HG03439 (cell line): Measurements from ENCODE around the gene FSTL4.

Experiments used
- ATAC-seq: cut with Tn5 transposase; IDR thresholded peaks from one replicate; pipeline ENCODE4 v1.9.1; 2021; ENCODE audit warnings: mild to moderate bottlenecking, moderate library complexity; ENCODE audit not compliant: unreplicated experiment

The FSTL4 gene

GRCh38 chr5:133251296-133252132, 360.8 kb downstream of the FSTL4 start:
- ATAC-seq = no peak

DNA sequence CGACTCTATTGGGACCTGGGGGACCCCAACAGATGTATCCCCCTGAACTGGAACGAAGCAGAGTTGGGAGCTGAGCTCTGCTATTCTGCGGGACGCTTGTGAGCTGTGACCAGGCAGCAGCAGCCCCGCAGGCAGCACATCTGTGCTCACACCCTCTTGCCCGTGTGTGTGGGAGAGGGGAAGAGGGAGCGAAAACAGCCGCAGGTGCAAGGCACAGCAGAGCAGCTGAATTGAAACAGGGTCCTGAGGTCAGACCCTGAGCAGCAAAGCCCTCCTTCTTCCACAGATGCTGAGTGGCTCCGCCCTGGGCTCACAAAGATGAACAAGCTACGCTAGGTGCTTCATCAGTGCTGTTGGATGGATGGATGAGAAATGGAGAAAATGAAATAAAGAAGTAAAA, 361.8 kb downstream of the FSTL4 start:
- no peak for ATAC-seq

DNA sequence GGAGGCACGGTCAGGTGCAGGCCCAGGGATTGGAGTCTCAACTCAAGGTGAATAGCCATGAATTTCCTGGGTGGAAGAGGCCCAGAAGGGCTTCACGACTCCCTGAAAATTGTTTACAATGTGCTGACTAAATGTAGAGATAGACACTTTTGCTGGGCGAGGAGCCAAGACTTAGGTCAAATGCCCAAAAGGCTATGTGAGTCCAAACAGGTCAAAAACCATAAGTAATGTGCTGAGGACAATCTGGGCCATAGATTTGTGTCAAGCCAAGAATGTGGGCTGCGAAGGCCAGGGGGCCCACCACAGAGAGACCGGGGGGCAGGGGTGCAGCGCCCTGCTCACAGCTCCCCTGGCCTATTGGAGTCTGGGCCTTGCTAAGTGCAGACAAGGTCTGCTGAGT, 362.7 kb downstream of the FSTL4 start:
- no peak for ATAC-seq

DNA sequence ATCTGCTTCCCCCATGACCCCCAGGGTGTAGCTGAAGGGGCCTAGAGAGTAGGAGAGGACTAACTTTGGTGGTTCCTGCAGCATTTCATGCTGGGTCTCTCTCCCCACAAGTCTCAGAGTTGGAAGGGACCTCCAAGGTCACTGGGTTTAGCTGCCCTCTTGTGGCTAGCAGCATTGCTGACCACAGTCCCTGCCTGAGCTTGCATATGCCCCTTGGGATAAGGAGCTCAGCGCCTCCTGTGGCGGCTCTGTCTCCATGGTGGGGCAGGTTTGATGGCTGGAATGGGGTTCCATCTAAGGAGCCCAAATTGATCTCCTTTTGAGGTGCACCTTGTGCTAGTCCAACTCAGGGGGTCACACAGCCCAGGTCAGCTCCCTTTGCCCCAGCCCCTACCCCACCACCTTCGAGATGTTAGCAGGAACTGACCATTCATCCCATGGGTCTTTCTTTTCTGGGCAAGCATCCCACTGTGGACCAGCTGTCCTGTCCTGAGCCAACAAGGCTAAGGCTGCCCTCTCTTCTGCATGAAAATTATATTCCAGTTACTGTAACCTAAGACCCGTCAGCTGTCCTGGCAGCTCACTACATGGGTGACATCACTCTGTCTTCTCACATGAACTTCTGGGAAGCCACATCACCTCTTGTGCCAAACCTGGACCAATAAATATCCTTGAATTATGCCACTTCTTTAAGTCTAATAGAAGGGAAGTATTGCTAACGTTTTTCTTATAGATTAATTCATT, 364.3 kb downstream of the FSTL4 start:
- ATAC-seq = no peak

DNA sequence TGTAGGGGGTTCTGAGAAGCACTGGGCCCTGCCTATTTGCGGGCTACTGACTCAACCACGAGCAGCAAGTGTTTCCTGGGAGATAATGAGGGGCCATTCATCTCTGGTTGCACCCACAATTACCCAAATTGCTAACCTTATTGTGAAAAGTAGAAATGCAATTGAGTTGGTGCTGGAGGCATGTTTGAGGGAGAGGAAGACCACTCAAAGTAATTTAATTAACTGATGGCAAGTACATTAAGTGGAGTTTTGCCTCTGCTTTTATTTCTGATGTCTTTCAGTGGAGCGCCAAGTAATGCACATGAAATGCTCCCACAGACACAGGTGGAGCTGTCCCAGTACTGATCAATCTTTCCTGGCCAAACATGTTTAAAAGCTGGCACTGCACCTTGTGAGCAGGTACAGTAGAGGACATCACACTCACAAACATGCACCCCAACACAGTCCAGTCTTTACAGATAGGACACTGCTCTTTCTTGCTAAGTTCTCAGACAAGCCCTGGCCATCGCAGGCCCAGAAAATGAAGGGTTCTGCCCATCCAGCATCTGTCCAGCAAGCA, 365.1 kb downstream of the FSTL4 start:
- ATAC-seq = no peak

DNA sequence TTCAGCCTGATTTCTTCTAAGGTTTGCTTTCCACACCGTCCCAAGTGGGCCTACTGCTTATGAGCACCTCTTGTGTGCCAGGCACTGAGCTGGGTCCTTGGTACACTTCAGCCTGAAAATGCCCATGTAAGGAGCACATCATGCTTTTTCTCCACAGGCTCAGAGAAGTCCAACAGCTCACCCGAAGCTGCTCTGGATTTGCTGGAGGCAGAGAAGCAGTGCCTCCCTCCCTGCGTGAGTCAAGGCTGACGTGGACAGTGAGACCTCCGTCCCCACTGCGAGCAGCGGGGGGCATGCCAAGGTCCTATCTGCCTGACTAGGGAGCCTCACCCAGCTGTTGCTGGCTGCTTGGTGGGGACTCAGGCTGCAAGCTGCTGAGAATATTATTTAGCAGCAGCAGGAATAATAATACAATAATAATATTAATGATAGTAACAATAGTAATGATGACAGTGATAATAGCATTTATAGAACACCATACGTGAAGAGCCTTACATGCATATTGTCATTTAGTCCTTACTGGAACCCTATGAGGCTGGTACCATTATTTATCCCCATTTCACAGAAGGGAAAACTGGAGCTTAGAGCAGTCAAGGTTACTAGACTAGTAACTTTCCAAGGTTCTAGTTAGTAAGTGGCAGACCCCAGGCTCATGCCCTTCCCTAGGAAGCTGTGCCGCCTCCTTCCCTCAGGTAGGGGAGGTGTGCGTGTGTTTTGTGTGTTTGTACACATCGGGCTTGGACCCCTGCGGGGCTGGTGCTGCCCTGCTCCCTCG, 365.8 kb downstream of the FSTL4 start:
- ATAC-seq = no peak

- no peak for ATAC-seq
Observed at GRCh38 chr5:133246053-133246370, 366.3 kb downstream of the FSTL4 start.

DNA sequence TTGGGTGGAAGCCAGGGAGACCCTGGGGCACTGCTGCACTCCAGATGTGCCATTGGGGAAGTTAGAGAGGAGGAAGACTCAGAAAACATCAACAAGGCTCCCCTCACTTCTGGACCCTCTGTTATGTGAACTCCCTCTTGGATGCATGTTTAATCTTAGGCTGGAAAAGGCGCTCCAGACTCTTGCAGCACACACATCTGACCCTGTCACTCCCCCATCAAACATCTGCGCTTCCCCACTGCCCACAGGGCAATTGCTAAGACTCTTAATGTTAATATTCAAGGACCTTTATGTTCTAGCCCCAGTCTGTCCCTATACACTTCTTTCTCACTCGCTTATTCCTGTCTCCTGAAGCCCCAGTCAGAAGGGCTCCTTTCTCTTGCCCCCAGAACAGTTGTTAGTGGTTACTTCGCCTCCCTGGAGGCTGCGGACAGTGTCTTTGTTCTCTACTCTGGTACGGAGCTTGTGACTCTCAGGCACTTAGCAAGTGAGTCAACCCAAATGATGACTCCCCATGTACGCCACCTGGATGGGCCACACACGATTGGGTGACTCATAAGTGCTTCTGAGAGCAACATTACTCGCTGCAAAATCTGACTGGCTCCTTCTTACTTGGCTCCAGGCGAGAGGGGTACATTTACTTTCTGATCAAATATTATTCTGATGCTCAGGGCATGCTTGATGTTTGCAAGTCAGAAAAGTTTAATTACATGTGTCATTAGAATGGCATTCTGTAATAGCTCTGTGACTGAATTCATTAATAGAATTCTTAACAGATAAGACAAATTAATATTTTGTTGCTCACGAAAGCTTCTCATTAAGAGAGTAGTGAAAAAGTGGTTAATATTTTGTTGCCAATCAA, 366.9 kb downstream of the FSTL4 start:
- ATAC-seq = no peak

GRCh38 chr5:133244242-133244641, 368.1 kb downstream of the FSTL4 start:
- ATAC-seq = no peak

GRCh38 chr5:133243196-133243595, 369.1 kb downstream of the FSTL4 start:
- no peak for ATAC-seq

DNA sequence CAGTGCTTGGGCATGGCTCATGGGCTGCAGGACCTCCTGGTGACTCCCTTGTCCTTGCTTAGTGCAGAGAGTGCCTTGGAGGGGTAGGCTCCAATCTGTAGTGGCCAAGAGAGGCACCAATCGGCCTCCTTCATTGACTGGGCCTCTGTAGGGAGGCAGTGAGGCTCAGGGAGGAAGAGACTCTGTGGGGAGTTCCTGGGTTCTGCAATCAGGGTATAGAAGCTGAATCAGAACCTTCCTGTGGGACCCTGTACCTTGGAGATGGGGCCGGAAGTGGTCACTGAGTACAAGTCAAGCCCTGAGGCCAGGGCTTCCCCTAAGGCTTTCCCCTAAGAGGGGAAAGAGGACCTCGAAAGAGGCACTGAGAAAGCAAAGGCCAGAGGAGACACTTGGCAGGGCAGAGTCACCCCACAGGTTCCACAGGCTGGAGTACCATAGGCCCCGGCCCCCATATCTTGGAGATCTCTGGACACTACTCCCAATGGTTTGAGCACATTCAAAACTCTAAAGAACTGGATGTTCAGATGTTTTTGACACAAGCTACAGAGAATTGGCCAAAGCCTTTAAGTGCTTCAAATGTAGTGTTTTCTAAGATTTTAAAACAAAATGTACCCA, 370.0 kb downstream of the FSTL4 start:
- ATAC-seq = no peak

GRCh38 chr5:133241179-133242092, 370.9 kb downstream of the FSTL4 start:
- ATAC-seq = no peak

- ATAC-seq = peak; percentile 63
Observed at GRCh38 chr5:133240425-133241091, 371.8 kb downstream of the FSTL4 start.

DNA sequence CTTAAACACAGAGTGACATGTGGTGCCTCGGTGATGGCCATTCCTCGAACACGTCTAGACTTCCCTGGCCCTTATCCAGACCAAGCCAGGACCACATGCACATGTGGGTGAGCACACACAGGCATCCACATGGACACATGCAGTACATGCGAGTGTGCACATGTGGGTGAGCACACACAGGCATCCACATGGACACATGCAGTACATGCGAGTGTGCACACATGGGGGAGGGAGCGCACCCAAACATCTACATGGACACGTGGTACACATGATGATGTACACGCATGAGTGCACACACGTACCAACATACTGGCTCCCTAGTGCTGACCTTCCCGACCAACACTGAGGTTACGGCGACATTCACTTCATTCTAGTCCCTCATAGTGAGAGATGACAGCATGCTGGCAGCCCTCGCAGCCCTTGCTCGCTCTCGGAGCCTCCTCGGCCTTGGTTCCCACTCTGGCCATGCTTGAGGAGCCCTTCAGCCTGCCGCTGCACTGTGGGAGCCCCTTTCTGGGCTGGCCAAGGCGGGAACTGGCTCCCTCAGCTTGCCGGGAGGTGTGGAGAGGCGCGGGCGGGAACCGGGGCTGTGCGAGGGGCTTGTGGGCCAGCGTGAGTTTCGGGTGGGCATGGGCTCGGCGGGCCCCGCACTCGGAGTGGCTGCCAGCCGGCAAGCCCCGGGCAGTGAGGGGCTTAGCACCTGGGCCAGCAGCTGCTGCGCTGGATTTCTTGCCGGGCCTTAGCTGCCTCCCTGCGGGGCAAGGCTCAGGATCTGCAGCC, 373.7 kb downstream of the FSTL4 start:
- no peak for ATAC-seq

DNA sequence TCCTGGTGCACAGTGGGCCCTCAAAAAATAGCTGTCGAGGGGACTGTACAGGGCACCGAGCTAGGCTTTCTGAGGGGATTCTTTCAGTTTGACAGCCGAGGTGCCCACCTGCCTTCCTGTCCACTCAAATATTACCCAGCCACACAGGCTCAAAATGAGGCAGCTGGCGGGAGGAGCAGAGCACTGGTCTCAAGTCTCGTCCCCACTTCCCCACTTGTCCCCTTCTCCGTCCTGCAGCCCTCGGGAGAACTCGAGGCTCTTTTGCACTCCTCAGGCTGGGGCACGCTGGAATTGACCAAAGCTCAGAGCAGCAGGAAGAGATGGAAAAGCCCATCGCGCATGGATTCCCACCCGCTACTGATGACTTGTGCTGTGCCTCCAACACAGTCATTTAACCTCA, 375.4 kb downstream of the FSTL4 start:
- ATAC-seq = no peak

DNA sequence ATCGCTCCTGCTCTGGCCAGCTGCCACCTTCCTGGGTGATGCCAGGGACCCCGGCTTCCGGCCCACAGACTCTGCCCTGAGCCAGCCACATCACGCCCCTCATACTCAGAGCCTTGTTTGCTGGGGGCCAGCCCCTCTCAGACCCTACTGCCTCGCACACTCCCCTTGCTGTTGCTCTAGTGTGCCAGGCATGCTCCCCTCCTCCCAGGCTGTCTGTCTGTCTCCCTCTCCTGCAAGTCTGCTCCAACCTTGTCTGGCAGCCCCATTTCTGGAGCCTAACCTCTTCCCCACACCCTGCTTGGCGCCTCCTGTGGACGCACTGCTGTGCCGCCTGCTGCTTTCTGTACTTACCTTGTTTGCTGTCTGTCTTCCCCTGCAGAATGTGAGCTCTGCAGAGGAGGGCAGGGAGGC, 375.8 kb downstream of the FSTL4 start:
- no peak for ATAC-seq

GRCh38 chr5:133235696-133236426, 376.5 kb downstream of the FSTL4 start:
- no peak for ATAC-seq
